ENCODE data around the gene KDSR. TPM values are rescaled to one million over a fixed set of nuclear protein-coding genes. Genes with fewer than 3 reads are reported as not detected.
"Not testable (repeated sequence)": the region's sequence is repeated elsewhere in the genome, so short reads cannot be mapped to it uniquely, and the experiment has no call there.

Gene KDSR
- total and polyA plus RNA-seq, 2 donors from 2014 or later, result 22.5 to 73.5 TPM

- Histone ChIP-seq H3K27ac (ENCODE audit: low read depth in 2 of 2, low read length in 2 of 2) (no peak overlapping the region), H3K4me1 (ENCODE audit: control insufficient read depth in 2 of 3, insufficient read depth in 2 of 3, low read depth in 1 of 3, low read length in 3 of 3) (peaks cover 0 to 3% (median 0%) of the 10 kb centered on the region in 3 donors), H3K36me3 (ENCODE audit: control insufficient read depth in 2 of 3, insufficient read depth in 3 of 3, low read length in 3 of 3) (peaks cover 0 to 24% (median 0%) of the 10 kb centered on the region in 3 donors), H3K9me3 (ENCODE audit: control insufficient read depth in 2 of 3, insufficient read depth in 1 of 3, low read length in 3 of 3) (no peaks in the 10 kb centered on the region), H3K4me3 (ENCODE audit: low read length in 3 of 3) (no peak overlapping the region), H3K9ac (ENCODE audit: low read length in 3 of 3) (no peak overlapping the region), H3K27me3 (ENCODE audit: control insufficient read depth, insufficient read depth, low read length) (no peaks in the 10 kb centered on the region)
- no peak for DNase-seq
- TF ChIP-seq CTCF (IDR thresholded peaks at IDR 0.05; ENCODE audit: borderline replicate concordance, extremely low read depth, insufficient read depth), result no peak
- no peak for FAIRE-seq
- intact Hi-C loops (cut with DNase I), result no loop called here
Measured at GRCh38 chr18:63363951-63364350, 3.1 kb downstream of the KDSR start.

GRCh38 chr18:63363420-63363819 lies 3.6 kb downstream of the KDSR start:
- DNase-seq; H3K27me3 ChIP-seq (ENCODE audit: control insufficient read depth, insufficient read depth, low read length); H3K4me1 ChIP-seq (ENCODE audit: control insufficient read depth in 2 of 3, insufficient read depth in 2 of 3, low read depth in 1 of 3, low read length in 3 of 3); intact Hi-C loops (cut with DNase I); H3K9ac ChIP-seq (ENCODE audit: low read length in 3 of 3); FAIRE-seq; H3K9me3 ChIP-seq (ENCODE audit: control insufficient read depth in 2 of 3, insufficient read depth in 1 of 3, low read length in 3 of 3); H3K4me3 ChIP-seq (ENCODE audit: low read length in 3 of 3); H3K27ac ChIP-seq (ENCODE audit: low read depth in 2 of 2, low read length in 2 of 2): not testable (repeated sequence)
- H3K36me3 ChIP-seq (ENCODE audit: control insufficient read depth in 2 of 3, insufficient read depth in 3 of 3, low read length in 3 of 3), result peaks cover 0 to 24% (median 0%) of the 10 kb centered on the region in 3 donors

- DNase-seq (no peak), FAIRE-seq (no peak)
- no peak overlapping the region for H3K27ac ChIP-seq (ENCODE audit: low read depth in 2 of 2, low read length in 2 of 2)
- no peaks in the 10 kb centered on the region for H3K9me3 ChIP-seq (ENCODE audit: control insufficient read depth in 2 of 3, insufficient read depth in 1 of 3, low read length in 3 of 3)
- TF ChIP-seq CTCF (IDR thresholded peaks at IDR 0.05; ENCODE audit: borderline replicate concordance, extremely low read depth, insufficient read depth), result no peak
- H3K9ac ChIP-seq (ENCODE audit: low read length in 3 of 3), result no peak overlapping the region
- H3K4me1 ChIP-seq (ENCODE audit: control insufficient read depth in 2 of 3, insufficient read depth in 2 of 3, low read depth in 1 of 3, low read length in 3 of 3), result no peaks in the 10 kb centered on the region
- no peaks in the 10 kb centered on the region for H3K27me3 ChIP-seq (ENCODE audit: control insufficient read depth, insufficient read depth, low read length)
- peaks cover 6 to 36% (median 18%) of the 10 kb centered on the region in 3 donors for H3K36me3 ChIP-seq (ENCODE audit: control insufficient read depth in 2 of 3, insufficient read depth in 3 of 3, low read length in 3 of 3)
- H3K4me3 ChIP-seq (ENCODE audit: low read length in 3 of 3), result no peak overlapping the region
- intact Hi-C loops (cut with DNase I), result no loop called here
Measured at GRCh38 chr18:63356272-63356896, 10.6 kb downstream of the KDSR start.

- intact Hi-C loops (cut with DNase I), result no loop called here
- Histone ChIP-seq H3K4me1 (ENCODE audit: control insufficient read depth in 2 of 3, insufficient read depth in 2 of 3, low read depth in 1 of 3, low read length in 3 of 3) (peaks cover 0 to 1% (median under 1%) of the 10 kb centered on the region in 3 donors), H3K4me3 (ENCODE audit: low read length in 3 of 3) (no peak overlapping the region), H3K27ac (ENCODE audit: low read depth in 2 of 2, low read length in 2 of 2) (no peak overlapping the region), H3K27me3 (ENCODE audit: control insufficient read depth, insufficient read depth, low read length) (no peaks in the 10 kb centered on the region), H3K9me3 (ENCODE audit: control insufficient read depth in 2 of 3, insufficient read depth in 1 of 3, low read length in 3 of 3) (no peaks in the 10 kb centered on the region), H3K9ac (ENCODE audit: low read length in 3 of 3) (no peak overlapping the region), H3K36me3 (ENCODE audit: control insufficient read depth in 2 of 3, insufficient read depth in 3 of 3, low read length in 3 of 3) (peaks cover 10 to 50% (median 39%) of the 10 kb centered on the region in 3 donors)
- TF ChIP-seq CTCF (IDR thresholded peaks at IDR 0.05; ENCODE audit: borderline replicate concordance, extremely low read depth, insufficient read depth), result no peak
- DNase-seq (no peak), FAIRE-seq (no peak)
Measured at GRCh38 chr18:63350230-63350629, 16.8 kb downstream of the KDSR start.
